Loucy (cell line): ENCODE measurements around the gene EMILIN3.

Experiments
- H2AFZ ChIP-seq: fragments of 200-600 bp; sonication (generic); 2 replicates; pipeline ENCODE4 v1.6.0; 2016; ENCODE audit warnings: antibody characterized with exemption, mild to moderate bottlenecking, low read length, moderate library complexity
- H3F3A ChIP-seq: fragments of 200-600 bp; 2 replicates; pipeline ENCODE4 v1.6.0; 2016; ENCODE audit warnings: antibody characterized with exemption, low read depth, mild to moderate bottlenecking
- H3K27me3 ChIP-seq: fragments of 200-600 bp; sonication (generic); 2 replicates; pipeline ENCODE4 v1.6.1; 2014; ENCODE audit warnings: low read length, mild to moderate bottlenecking; ENCODE audit not compliant: insufficient read depth, poor library complexity, severe bottlenecking
- H3K36me3 ChIP-seq: fragments of 200-600 bp; sonication (generic); 2 replicates; pipeline ENCODE4 v1.6.1; 2016; ENCODE audit warnings: low read length; ENCODE audit not compliant: insufficient read depth
- H3K4me1 ChIP-seq: fragments of 200-600 bp; sonication (generic); 2 replicates; pipeline ENCODE4 v1.5.1; 2014; ENCODE audit warnings: low read length, mild to moderate bottlenecking; ENCODE audit not compliant: insufficient read depth, poor library complexity, severe bottlenecking
- H3K4me2 ChIP-seq: fragments of 200-600 bp; sonication (generic); 2 replicates; pipeline ENCODE4 v1.6.0; 2014; ENCODE audit warnings: antibody characterized with exemption, low read length, low read depth, mild to moderate bottlenecking; ENCODE audit not compliant: poor library complexity, severe bottlenecking
- H3K4me3 ChIP-seq: fragments of 200-600 bp; sonication (generic); 2 replicates; pipeline ENCODE4 v1.5.1; 2014; ENCODE audit warnings: low read length, mild to moderate bottlenecking, mixed read lengths; ENCODE audit not compliant: poor library complexity, severe bottlenecking
- H3K79me2 ChIP-seq: fragments of 200-600 bp; sonication (generic); 2 replicates; pipeline ENCODE4 v1.6.1; 2014; ENCODE audit warnings: low read length; ENCODE audit not compliant: insufficient read depth
- H3K9ac ChIP-seq: fragments of 200-600 bp; sonication (generic); 2 replicates; pipeline ENCODE4 v1.6.0; 2014; ENCODE audit warnings: mild to moderate bottlenecking, low read depth, low read length, moderate library complexity; ENCODE audit not compliant: poor library complexity, severe bottlenecking
- H3K9me2 ChIP-seq: fragments of 200-600 bp; sonication (generic); replicated peaks from 2 replicates; pipeline ENCODE4 v1.6.1; 2016; ENCODE audit warnings: low read depth, low read length, mixed read lengths
- H3K9me3 ChIP-seq: fragments of 200-600 bp; sonication (generic); 2 replicates; pipeline ENCODE4 v1.6.1; 2014; ENCODE audit warnings: mild to moderate bottlenecking, antibody characterized with exemption, low read length, low read depth; ENCODE audit not compliant: insufficient read depth
- H4K20me1 ChIP-seq: fragments of 200-600 bp; sonication (generic); 2 replicates; pipeline ENCODE4 v1.6.0; 2014; ENCODE audit warnings: antibody characterized with exemption, low read length, mild to moderate bottlenecking; ENCODE audit not compliant: insufficient read depth, poor library complexity, severe bottlenecking
- CTCF ChIP-seq: fragments of 200-600 bp; sonication (generic); conservative IDR thresholded peaks from 2 replicates; pipeline ENCODE4 v1.5.1; 2014; ENCODE audit warnings: mild to moderate bottlenecking, antibody characterized with exemption, low read length
- EZH2phosphoT487 ChIP-seq: fragments of 200-600 bp; IDR thresholded peaks from 2 replicates; pipeline ENCODE4 v1.6.1; 2018; ENCODE audit warnings: antibody characterized with exemption, mild to moderate bottlenecking, moderate library complexity, borderline replicate concordance

The EMILIN3 gene

DNA sequence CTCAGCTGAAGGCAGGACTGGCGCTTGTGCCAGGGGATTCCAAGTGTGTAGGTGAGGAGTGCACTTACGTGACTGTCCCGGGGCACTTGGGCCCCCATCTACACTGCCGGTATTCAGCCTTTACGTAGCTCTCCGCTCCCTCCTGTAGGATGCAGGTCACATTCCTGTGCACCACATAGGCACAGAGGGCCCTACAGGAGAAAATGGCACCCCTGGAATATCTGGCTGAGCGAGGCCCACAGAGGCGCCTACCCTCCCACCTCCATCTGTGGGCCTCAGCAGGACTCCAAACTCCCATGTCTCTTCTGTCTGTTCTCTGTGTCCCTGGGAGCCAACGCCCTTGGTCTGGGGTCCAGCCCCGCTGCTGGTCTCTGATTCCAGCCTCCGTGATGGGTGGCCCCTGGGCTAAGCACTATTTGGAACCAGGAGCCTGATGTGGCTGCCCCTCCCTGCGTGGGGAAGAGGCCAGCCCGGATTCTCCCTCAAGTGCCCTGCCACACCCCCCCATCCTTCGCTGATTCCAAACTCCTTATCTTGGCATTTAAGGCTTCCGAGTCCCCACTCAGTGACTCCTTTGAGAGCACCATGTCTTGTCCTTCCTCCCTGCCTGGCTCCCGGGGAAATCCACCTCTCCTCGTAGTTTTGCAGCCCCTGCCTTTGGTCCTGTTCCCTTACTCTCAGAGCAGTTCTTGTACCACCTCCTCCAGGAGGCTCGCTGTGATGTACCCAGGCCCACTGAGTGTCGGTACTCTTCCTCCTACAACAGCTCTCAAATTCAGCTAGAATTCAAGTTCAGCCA is 1.5 kb downstream of the EMILIN3 start:
- Histone ChIP-seq H3F3A (no peaks in the 10 kb centered on the region), H2AFZ (no peak overlapping the region), H3K36me3 (no peaks in the 10 kb centered on the region), H4K20me1 (no peaks in the 10 kb centered on the region), H3K9ac (no peak overlapping the region), H3K4me1 (no peaks in the 10 kb centered on the region), H3K4me2 (no peak overlapping the region), H3K9me3 (no peaks in the 10 kb centered on the region), H3K79me2 (no peaks in the 10 kb centered on the region), H3K4me3 (no peak overlapping the region), H3K27me3 (no peaks in the 10 kb centered on the region), H3K9me2 (no peaks in the 10 kb centered on the region)
- TF ChIP-seq EZH2phosphoT487: no peak
- TF ChIP-seq CTCF: no peak

DNA sequence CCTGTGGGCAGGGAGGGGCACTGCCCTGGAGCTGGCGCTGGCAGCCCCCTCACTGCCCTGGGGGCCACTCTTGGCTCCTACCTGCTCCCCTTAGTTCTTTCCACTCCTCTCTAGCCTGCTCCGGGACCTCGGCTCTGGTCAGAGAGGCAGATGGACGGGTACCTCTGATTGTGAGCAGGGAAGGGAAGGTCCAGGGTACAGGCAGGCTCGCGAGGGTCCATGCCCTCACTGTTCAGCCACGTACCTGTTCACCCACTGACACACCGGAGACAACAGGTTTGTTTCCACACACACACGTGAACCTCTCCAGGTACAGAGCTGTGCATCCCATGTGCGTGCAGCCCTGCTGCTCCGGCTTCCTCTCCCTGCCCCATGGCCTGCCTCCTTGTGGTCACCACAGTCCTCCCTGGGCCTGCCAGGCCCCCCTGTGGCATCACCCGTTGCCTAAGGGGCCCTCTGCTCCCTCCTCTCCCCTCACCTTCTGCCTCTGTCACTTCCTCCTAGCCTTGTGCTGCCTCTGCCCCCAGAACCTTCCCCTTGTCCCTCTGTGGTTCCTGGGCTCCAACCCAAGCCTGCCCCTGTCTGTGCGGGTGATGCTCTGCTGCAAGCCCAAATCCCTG is 2.3 kb downstream of the EMILIN3 start:
- Histone ChIP-seq H3K4me2 (no peak overlapping the region), H3K27me3 (no peaks in the 10 kb centered on the region), H3K36me3 (no peaks in the 10 kb centered on the region), H3K9ac (no peak overlapping the region), H2AFZ (no peak overlapping the region), H4K20me1 (no peaks in the 10 kb centered on the region), H3K4me3 (no peak overlapping the region), H3K9me3 (no peaks in the 10 kb centered on the region), H3K9me2 (no peaks in the 10 kb centered on the region), H3K4me1 (no peaks in the 10 kb centered on the region), H3K79me2 (no peaks in the 10 kb centered on the region), H3F3A (no peaks in the 10 kb centered on the region)
- TF ChIP-seq EZH2phosphoT487 (no peak), CTCF (no peak)

DNA sequence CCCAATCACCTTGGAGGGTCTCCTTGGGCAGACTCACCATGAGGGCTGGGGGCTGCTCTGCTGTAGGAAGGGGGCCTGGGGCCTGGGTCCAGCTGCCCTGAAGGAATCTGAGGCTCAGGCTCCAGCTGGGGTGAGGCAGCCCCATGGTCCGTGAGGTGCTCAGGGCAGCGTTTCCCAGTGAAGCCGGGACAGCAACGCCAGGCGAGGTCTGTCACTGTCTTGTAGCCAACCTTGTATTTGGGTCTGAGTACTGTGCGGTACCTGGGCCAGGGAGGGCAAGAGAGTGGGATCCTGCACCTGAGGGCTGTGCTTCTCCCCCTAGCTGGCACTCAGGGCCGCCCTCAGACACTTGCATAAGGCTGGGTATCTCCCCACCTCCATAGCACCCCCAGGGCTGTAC is 3.0 kb downstream of the EMILIN3 start:
- H3K79me2 ChIP-seq: no peaks in the 10 kb centered on the region
- no peaks in the 10 kb centered on the region for H3F3A ChIP-seq
- H3K4me3 ChIP-seq: no peak overlapping the region
- H3K9me2 ChIP-seq: no peaks in the 10 kb centered on the region
- H3K4me1 ChIP-seq: no peaks in the 10 kb centered on the region
- H3K9ac ChIP-seq: no peak overlapping the region
- H3K36me3 ChIP-seq: no peaks in the 10 kb centered on the region
- H2AFZ ChIP-seq: no peak overlapping the region
- H4K20me1 ChIP-seq: no peaks in the 10 kb centered on the region
- H3K9me3 ChIP-seq: no peaks in the 10 kb centered on the region
- TF ChIP-seq CTCF (no peak), EZH2phosphoT487 (no peak)
- H3K4me2 ChIP-seq: no peak overlapping the region
- no peaks in the 10 kb centered on the region for H3K27me3 ChIP-seq
